ENCODE data around the gene LIX1L. TPM values are rescaled to one million over a fixed set of nuclear protein-coding genes. Genes with fewer than 3 reads are reported as not detected.

LIX1L gene
- total RNA-seq, 4 donors from 2014 or later, result 37.1 to 108 (median 75.4) TPM

GRCh38 chr1:145949219-145949618 lies 8.6 kb downstream of the LIX1L start:
- TF ChIP-seq, protein P1, sequence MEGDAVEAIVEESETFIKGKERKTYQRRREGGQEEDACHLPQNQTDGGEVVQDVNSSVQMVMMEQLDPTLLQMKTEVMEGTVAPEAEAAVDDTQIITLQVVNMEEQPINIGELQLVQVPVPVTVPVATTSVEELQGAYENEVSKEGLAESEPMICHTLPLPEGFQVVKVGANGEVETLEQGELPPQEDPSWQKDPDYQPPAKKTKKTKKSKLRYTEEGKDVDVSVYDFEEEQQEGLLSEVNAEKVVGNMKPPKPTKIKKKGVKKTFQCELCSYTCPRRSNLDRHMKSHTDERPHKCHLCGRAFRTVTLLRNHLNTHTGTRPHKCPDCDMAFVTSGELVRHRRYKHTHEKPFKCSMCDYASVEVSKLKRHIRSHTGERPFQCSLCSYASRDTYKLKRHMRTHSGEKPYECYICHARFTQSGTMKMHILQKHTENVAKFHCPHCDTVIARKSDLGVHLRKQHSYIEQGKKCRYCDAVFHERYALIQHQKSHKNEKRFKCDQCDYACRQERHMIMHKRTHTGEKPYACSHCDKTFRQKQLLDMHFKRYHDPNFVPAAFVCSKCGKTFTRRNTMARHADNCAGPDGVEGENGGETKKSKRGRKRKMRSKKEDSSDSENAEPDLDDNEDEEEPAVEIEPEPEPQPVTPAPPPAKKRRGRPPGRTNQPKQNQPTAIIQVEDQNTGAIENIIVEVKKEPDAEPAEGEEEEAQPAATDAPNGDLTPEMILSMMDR (IDR thresholded peaks at IDR 0.05 in 4 of 5, conservative IDR thresholded peaks at IDR 0.05 in 1 of 5), result no peak
- peak; percentile 48 to 70 for TF ChIP-seq POLR2A (IDR thresholded peaks at IDR 0.05)
- H3K4me3 ChIP-seq, result no peak overlapping the region
- intact Hi-C loops (cut with DNase I; ENCODE audit: low total_unique reads), result loop anchor here (5.0 kb wide), 1 partner anchor 48 kb away; the partner anchor contains the start of gene TXNIP
- peak overlapping the region; percentile 88 to 99 (median 96) for H3K27ac ChIP-seq
- H3K27me3 ChIP-seq, result no peaks in the 10 kb centered on the region
- peak; percentile 58 to 84 for DNase-seq
- H3K36me3 ChIP-seq, result peaks cover 0 to 26% of the 10 kb centered on the region in 2 donors
- in situ Hi-C loops (cut with MboI; ENCODE audit: low sequenced_read_pairs in 4 of 4), result no loop called here
- peak; percentile 94 to 97 for ATAC-seq
- H3K4me1 ChIP-seq, result peaks cover 72 to 76% of the 10 kb centered on the region in 2 donors
- no peaks in the 10 kb centered on the region for H3K9me3 ChIP-seq

DNA sequence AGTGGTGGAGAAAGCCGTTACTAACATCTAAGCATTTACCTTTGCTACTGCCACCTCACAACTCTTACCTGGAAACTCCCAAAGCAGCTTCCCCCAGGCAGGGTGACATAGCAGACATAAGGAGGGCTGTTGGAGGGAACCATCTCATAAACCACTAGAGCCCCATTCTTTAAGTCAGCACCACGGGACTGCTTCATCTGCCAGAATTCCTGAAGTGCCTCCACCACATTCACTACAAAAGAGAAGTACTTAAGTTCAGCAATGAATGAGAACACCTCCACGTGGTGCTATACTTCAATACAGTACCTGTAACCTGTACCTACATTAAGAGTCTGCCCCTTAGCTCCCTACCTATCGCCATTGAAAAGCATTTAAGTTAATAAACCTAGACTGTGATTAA lies 10.3 kb downstream of the LIX1L start:
- Histone ChIP-seq H3K36me3 (peaks cover 0 to 43% of the 10 kb centered on the region in 2 donors), H3K27ac (peak overlapping the region; percentile 88 to 99 (median 96)), H3K27me3 (no peaks in the 10 kb centered on the region), H3K9me3 (no peaks in the 10 kb centered on the region), H3K4me1 (peaks cover 58 to 63% of the 10 kb centered on the region in 2 donors), H3K4me3 (no peak overlapping the region)
- in situ Hi-C loops (cut with MboI; ENCODE audit: low sequenced_read_pairs in 4 of 4), result no loop called here
- intact Hi-C loops (cut with DNase I; ENCODE audit: low total_unique reads), result loop anchor here (5.0 kb wide), 1 partner anchor 50 kb away; the partner anchor contains the start of gene TXNIP
- no peak for ATAC-seq
- TF ChIP-seq, protein P1 (IDR thresholded peaks at IDR 0.05 in 4 of 5, conservative IDR thresholded peaks at IDR 0.05 in 1 of 5), result no peak
- TF ChIP-seq POLR2A (IDR thresholded peaks at IDR 0.05), result no peak
- no peak for DNase-seq

DNA sequence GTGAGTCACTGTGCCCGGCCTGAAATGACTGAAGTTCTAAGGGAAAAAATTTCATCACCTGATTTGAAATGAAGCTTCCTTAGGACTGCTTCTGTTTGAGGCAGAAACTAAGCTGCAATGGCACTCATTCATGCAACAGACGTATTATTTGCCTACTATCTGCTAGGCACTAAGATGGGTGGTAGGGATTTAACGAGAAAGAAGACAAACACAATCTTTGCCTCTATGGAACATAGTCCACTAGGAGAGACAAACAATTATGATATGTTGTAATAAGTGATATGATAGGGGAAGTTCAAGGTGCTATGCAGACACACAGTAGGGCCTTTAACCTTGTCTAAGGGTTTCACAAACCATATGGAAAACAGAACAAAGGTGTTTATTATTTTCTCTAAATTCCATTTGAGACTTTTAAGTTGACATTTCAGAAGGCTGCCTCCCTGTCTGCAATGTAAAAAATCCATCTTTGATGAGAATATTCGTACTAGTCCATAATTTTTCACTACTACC lies 11.3 kb downstream of the LIX1L start:
- peaks cover 0 to 51% of the 10 kb centered on the region in 2 donors for H3K36me3 ChIP-seq
- in situ Hi-C loops (cut with MboI; ENCODE audit: low sequenced_read_pairs in 4 of 4), result no loop called here

DNA sequence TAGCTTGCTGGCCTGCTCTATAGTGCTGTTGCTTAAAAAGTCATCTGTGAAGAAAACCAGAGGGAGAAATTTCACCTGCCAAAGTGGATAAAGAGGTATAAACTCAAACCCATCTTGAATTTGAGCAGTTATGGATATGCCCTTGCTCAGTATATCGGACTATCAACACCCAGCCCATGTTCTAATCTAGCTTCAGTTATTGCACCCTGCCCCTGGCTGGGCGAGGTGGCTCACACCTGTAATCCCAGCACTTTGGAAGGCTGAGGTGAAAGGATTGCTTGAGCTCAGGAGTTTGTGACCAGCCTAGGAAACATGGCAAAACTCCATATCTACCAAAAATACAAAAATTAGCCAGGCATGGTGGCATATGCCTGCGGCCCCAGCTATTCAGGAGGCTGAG lies 13.3 kb downstream of the LIX1L start:
- no peaks in the 10 kb centered on the region for H3K27me3 ChIP-seq
- DNase-seq, result no peak
- TF ChIP-seq, protein P1 (IDR thresholded peaks at IDR 0.05 in 4 of 5, conservative IDR thresholded peaks at IDR 0.05 in 1 of 5), result no peak
- no peaks in the 10 kb centered on the region for H3K9me3 ChIP-seq
- ATAC-seq, result no peak
- peaks cover 0 to 56% of the 10 kb centered on the region in 2 donors for H3K36me3 ChIP-seq
- in situ Hi-C loops (cut with MboI; ENCODE audit: low sequenced_read_pairs in 4 of 4), result no loop called here
- H3K27ac ChIP-seq, result peak overlapping the region; percentile 88 to 99 (median 96)
- H3K4me1 ChIP-seq, result peaks cover 31 to 37% of the 10 kb centered on the region in 2 donors
- intact Hi-C loops (cut with DNase I; ENCODE audit: low total_unique reads), result no loop called here
- no peak overlapping the region for H3K4me3 ChIP-seq

More for the DNA sequence above, 11.3 kb downstream of the LIX1L start:
- no peaks in the 10 kb centered on the region for H3K27me3 ChIP-seq
- H3K4me1 ChIP-seq, result peaks cover 48 to 53% of the 10 kb centered on the region in 2 donors
- intact Hi-C loops (cut with DNase I; ENCODE audit: low total_unique reads), result loop anchor here (5.0 kb wide), 1 partner anchor 51 kb away; the partner anchor contains the start of gene TXNIP
- H3K9me3 ChIP-seq, result no peaks in the 10 kb centered on the region
- peak overlapping the region; percentile 88 to 99 (median 96) for H3K27ac ChIP-seq
- ATAC-seq, result no peak
- DNase-seq, result no peak
- TF ChIP-seq, protein P1 (IDR thresholded peaks at IDR 0.05 in 4 of 5, conservative IDR thresholded peaks at IDR 0.05 in 1 of 5), result no peak
- no peak for TF ChIP-seq POLR2A (IDR thresholded peaks at IDR 0.05)
- H3K4me3 ChIP-seq, result no peak overlapping the region
